ENCODE data around the gene SCAPER.

Gene SCAPER

DNA sequence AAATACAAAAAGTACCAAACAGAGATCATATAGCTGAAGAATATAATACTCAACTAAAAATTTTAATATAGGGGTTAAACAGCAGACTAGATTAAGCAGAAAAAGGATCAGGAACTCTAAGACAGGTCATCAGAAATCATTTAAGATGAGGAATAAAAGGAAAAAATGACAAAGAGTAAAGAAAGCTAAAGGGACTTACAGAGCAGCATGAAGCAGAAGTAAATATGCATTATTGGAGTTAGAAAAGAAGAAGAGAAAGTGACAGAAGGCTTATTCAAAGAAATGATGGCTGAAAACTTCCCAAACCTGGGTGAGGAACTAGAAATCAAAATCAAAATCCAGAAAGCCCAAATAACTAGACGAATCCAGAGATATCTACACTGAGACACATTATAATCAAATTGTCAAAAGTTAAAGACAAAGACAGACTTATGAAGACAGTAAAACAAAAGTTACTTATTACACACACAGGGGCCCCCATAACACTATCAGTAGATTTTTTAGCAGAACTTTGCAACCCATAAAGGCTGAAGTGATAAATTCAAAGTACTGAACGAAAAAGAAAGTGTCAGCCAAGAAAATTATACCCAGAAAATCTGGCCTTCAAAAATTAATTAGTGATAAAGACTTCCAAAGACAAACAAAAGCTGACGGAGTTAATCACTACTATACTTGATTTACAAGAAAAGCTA, 95.6 kb downstream of the SCAPER start:
- no peak for DNase-seq
- H3K36me3 ChIP-seq, result no peaks in the 10 kb centered on the region
- no peaks in the 10 kb centered on the region for H3K4me1 ChIP-seq

DNA sequence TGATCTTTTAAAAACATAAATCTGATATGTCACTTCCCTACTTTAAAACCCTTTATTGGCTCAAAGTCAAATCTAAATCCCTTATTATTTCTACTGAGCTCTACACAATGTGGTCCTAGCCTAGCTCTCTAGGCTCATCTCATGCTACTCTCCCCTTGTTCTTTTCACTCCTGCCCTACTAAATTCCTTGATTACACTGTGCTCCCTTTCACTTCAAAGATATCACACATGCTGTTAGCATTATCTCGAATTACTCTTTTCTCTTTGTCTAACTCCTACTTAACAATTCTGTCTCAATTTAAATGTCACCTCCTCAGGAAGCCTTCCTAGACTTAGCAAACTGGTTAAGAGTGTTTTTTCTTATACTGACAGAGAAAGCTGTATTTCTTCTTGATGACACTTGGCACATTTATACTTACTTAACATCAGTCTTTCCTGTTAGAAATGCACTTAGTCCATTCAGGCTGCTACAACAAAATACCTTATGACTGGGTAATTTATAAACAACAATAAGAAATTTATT, 102.0 kb downstream of the SCAPER start:
- Histone ChIP-seq H3K4me3 (ENCODE audit: low read depth, low read length) (no peak overlapping the region), H3K36me3 (no peaks in the 10 kb centered on the region; the same call in 1 of the 2 replicates), H3K27me3 (no peaks in the 10 kb centered on the region), H3K4me1 (no peaks in the 10 kb centered on the region), H3K9me3 (no peaks in the 10 kb centered on the region)
- TF ChIP-seq, protein P1, sequence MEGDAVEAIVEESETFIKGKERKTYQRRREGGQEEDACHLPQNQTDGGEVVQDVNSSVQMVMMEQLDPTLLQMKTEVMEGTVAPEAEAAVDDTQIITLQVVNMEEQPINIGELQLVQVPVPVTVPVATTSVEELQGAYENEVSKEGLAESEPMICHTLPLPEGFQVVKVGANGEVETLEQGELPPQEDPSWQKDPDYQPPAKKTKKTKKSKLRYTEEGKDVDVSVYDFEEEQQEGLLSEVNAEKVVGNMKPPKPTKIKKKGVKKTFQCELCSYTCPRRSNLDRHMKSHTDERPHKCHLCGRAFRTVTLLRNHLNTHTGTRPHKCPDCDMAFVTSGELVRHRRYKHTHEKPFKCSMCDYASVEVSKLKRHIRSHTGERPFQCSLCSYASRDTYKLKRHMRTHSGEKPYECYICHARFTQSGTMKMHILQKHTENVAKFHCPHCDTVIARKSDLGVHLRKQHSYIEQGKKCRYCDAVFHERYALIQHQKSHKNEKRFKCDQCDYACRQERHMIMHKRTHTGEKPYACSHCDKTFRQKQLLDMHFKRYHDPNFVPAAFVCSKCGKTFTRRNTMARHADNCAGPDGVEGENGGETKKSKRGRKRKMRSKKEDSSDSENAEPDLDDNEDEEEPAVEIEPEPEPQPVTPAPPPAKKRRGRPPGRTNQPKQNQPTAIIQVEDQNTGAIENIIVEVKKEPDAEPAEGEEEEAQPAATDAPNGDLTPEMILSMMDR (IDR thresholded peaks at IDR 0.05; ENCODE audit: low read depth, low read length), result no peak
- no peak for DNase-seq

More for the DNA sequence above, 95.6 kb downstream of the SCAPER start:
- H3K4me3 ChIP-seq (ENCODE audit: low read depth, low read length), result no peak overlapping the region
- H3K9me3 ChIP-seq, result no peaks in the 10 kb centered on the region
- TF ChIP-seq, protein P1 (IDR thresholded peaks at IDR 0.05; ENCODE audit: low read depth, low read length), result no peak
- no peaks in the 10 kb centered on the region for H3K27me3 ChIP-seq

DNA sequence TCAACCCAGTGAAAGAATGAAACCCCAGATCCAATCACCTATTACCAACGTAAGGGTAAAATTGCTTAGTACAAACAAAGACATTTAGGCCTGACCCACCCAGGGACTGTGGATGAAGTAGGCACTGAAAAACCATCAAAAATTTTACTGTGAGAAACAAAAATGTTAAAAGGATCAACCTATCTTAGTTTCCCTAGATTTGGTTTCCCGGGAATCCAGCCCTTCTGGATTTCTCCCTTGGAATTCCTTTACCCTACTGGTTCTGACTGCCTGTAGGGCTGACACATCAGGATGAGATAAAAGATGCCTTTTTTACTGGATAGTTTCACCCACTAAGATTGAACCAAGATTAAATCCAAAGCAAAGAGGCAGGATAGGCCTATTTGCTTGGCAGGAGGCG, 102.7 kb downstream of the SCAPER start:
- TF ChIP-seq, protein P1 (IDR thresholded peaks at IDR 0.05; ENCODE audit: low read depth, low read length), result no peak
- no peak for DNase-seq
- H3K4me1 ChIP-seq, result no peaks in the 10 kb centered on the region
- no peak overlapping the region for H3K4me3 ChIP-seq (ENCODE audit: low read depth, low read length)
- no peaks in the 10 kb centered on the region for H3K9me3 ChIP-seq
- H3K36me3 ChIP-seq, result no peaks in the 10 kb centered on the region; the same call in 1 of the 2 replicates
- no peaks in the 10 kb centered on the region for H3K27me3 ChIP-seq

DNA sequence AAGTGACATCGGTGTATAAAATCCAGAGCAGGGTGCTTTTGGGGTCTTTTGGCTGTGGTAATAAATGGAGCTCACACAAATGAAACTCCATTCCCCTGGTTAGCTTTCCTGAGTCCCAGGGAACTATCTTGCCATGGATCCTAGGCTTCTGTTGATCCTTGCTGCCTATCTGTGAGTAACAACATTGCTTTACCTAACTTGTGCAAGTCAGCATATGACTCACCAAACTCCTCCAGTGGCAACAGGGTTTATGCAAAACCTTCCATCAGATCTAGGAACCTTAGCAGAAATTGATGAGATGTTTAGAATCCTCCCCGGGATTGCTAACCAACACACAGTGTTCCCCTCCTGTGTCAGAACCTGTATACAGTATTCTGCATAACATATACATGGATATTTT, 105.4 kb downstream of the SCAPER start:
- Histone ChIP-seq H3K4me1 (no peaks in the 10 kb centered on the region), H3K9me3 (no peaks in the 10 kb centered on the region), H3K36me3 (no peaks in the 10 kb centered on the region; the same call in 1 of the 2 replicates), H3K4me3 (ENCODE audit: low read depth, low read length) (no peak overlapping the region), H3K27me3 (no peaks in the 10 kb centered on the region)
- TF ChIP-seq, protein P1 (IDR thresholded peaks at IDR 0.05; ENCODE audit: low read depth, low read length), result no peak
- no peak for DNase-seq

DNA sequence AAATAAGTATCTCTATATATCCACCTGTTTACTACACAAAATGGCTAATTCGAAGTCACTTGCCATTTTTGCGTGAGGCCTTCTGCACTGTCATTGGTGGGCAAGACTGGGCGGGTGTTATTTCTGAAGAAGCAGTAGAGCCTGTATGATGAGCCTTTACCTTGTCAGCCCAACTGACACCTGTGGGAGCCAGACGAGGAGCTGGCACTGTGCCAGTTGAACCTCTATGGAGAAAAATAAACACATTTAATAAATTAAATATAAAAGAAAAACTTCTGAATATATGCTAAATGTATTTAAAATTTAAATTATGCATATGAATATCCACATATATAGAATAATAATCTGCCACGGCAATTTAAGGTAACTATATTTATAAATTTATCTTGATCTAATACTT, 109.9 kb downstream of the SCAPER start:
- H3K4me3 ChIP-seq (ENCODE audit: low read depth, low read length), result no peak overlapping the region
- H3K4me1 ChIP-seq, result no peaks in the 10 kb centered on the region
- no peak for DNase-seq
- no peaks in the 10 kb centered on the region for H3K27me3 ChIP-seq
- no peaks in the 10 kb centered on the region for H3K36me3 ChIP-seq
- TF ChIP-seq, protein P1 (IDR thresholded peaks at IDR 0.05; ENCODE audit: low read depth, low read length), result no peak
- no peaks in the 10 kb centered on the region for H3K9me3 ChIP-seq

DNA sequence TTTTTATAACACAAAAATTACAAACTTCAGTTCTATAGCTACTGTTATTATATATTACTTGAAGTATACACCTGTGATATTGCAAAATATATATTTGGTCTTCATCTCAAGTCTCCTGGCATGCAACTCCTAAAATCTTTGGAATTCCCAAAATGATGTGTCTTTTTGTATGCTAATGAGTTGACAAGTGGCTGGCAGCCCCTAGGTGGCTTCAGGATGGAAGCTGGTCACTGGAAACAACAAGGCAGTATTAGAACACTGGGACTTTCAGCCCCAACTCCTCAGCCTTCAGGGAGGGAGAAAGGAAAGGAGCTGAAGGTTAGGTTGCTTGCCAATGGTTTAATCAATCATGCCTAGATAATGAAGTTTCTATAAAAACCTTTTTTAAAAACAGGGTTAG, 112.0 kb downstream of the SCAPER start:
- Histone ChIP-seq H3K4me3 (ENCODE audit: low read depth, low read length) (no peak overlapping the region), H3K27me3 (no peaks in the 10 kb centered on the region), H3K36me3 (no peaks in the 10 kb centered on the region), H3K4me1 (no peaks in the 10 kb centered on the region), H3K9me3 (no peaks in the 10 kb centered on the region)
- TF ChIP-seq, protein P1 (IDR thresholded peaks at IDR 0.05; ENCODE audit: low read depth, low read length), result no peak
- no peak for DNase-seq

Data from BE2C (cell line).